SK-N-SH (cell line): Measurements from ENCODE around the gene TMEM132D. TPM values are rescaled to one million over a fixed set of nuclear protein-coding genes. Genes with fewer than 3 reads are reported as not detected.

ENCODE experiments used
- CTCF ChIA-PET: fragments of 300-600, 350-600 bp; formaldehyde crosslinking; extraction: SDS; loops from one replicate; lab custom pipeline; 2021; lab: Yijun Ruan, JAX
- POLR2A ChIA-PET: fragments of 350-600 bp; sonication (Branson Sonifier 250); formaldehyde crosslinking; extraction: SDS; loops from one replicate; lab custom pipeline; 2020; ENCODE audit warnings: antibody characterized with exemption, inconsistent platforms; lab: Yijun Ruan, JAX
- DNase-seq: peaks from one replicate; pipeline ENCODE4 v3.0.0; 2012
- H2AFZ ChIP-seq: fragments of 200-600 bp; sonication (generic); 2 replicates; pipeline ENCODE4 v1.8.1; 2016; ENCODE audit warnings: antibody characterized with exemption, mild to moderate bottlenecking, low read depth
- H3F3A ChIP-seq: fragments of 200-600 bp; sonication (generic); replicated peaks from 2 replicates; pipeline ENCODE3; 2016; ENCODE audit warnings: antibody characterized with exemption, mild to moderate bottlenecking; ENCODE audit not compliant: insufficient read depth
- H3K27ac ChIP-seq, 2 experiments: fragments of 200-500 bp in 1 of 2; fragments of 200-600 bp in 1 of 2; sonication (Bioruptor generic) in 1 of 2; sonication (generic), shearing (Covaris generic) in 1 of 2; 2 replicates each; pipeline versions ENCODE4 v1.5.1 to v1.6.1; 2014 to 2016; ENCODE audit warnings: low read depth in 2 of 2, inconsistent platforms in 1 of 2, low read length in 1 of 2, mild to moderate bottlenecking in 1 of 2, mixed read lengths in 1 of 2
- H3K27me3 ChIP-seq: fragments of 200-600 bp; sonication (generic), shearing (Covaris generic); 2 replicates; pipeline ENCODE4 v1.6.1; 2016; ENCODE audit warnings: mixed run types; ENCODE audit not compliant: insufficient read depth
- H3K36me3 ChIP-seq, 2 experiments: fragments of 200-500 bp in 1 of 2; fragments of 200-600 bp in 1 of 2; sonication (Bioruptor generic) in 1 of 2; sonication (generic) in 1 of 2; replicated peaks in 1 of 2; 2 replicates each; pipeline versions ENCODE3 to v1.5.1; 2014 to 2016; ENCODE audit warnings: low read length in 1 of 2, mild to moderate bottlenecking in 1 of 2; ENCODE audit not compliant: insufficient read depth in 2 of 2, control insufficient read depth in 1 of 2
- H3K4me1 ChIP-seq, 2 experiments: fragments of 200-500 bp in 1 of 2; fragments of 200-600 bp in 1 of 2; sonication (Bioruptor generic) in 1 of 2; sonication (generic), shearing (Covaris generic) in 1 of 2; 2 replicates each; pipeline versions ENCODE4 v1.5.1 to v1.6.1; 2014 to 2016; ENCODE audit warnings: low read depth in 1 of 2, low read length in 1 of 2, mixed run types in 1 of 2; ENCODE audit not compliant: insufficient read depth in 2 of 2, control insufficient read depth in 1 of 2
- H3K4me2 ChIP-seq: fragments of 200-600 bp; sonication (generic), shearing (Covaris generic); 2 replicates; pipeline ENCODE4 v1.6.1; 2017; ENCODE audit warnings: mixed run types
- H3K4me3 ChIP-seq, 2 experiments: fragments of 200-500 bp in 1 of 2; fragments of 200-600 bp in 1 of 2; sonication (Bioruptor generic) in 1 of 2; sonication (generic), shearing (Covaris generic) in 1 of 2; 2 replicates each; pipeline versions ENCODE4 v1.5.1 to v1.8.1; 2014 to 2016; ENCODE audit warnings: low read depth in 2 of 2, inconsistent platforms in 1 of 2, low read length in 1 of 2, mild to moderate bottlenecking in 1 of 2, mixed read lengths in 1 of 2, moderate library complexity in 1 of 2
- H3K79me2 ChIP-seq: fragments of 200-600 bp; sonication (generic); 2 replicates; pipeline ENCODE4 v1.8.1; 2017; ENCODE audit warnings: mild to moderate bottlenecking; ENCODE audit not compliant: insufficient read depth
- H3K9ac ChIP-seq: fragments of 200-600 bp; sonication (generic); 2 replicates; pipeline ENCODE4 v1.6.1; 2017; ENCODE audit warnings: mixed run types
- H3K9me2 ChIP-seq: fragments of 200-600 bp; sonication (generic); 2 replicates; pipeline ENCODE4 v1.6.1; 2017; ENCODE audit warnings: mixed run types
- H3K9me3 ChIP-seq: fragments of 200-600 bp; sonication (generic); 2 replicates; pipeline ENCODE4 v1.6.1; 2017; ENCODE audit warnings: mixed run types, mild to moderate bottlenecking, moderate library complexity
- H4K20me1 ChIP-seq: fragments of 200-600 bp; sonication (generic); 2 replicates; pipeline ENCODE4 v1.6.1; 2017; ENCODE audit warnings: mild to moderate bottlenecking, mixed run types; ENCODE audit not compliant: insufficient read depth
- CHD2 ChIP-seq: fragments of 150-350 bp; IDR thresholded peaks from 2 replicates; pipeline ENCODE4 v1.6.1; 2018; ENCODE audit warnings: low read length; ENCODE audit not compliant: partially characterized antibody
- ELF1 ChIP-seq: IDR thresholded peaks from 2 replicates; pipeline ENCODE4 v1.4.0; 2012
- FOSL2 ChIP-seq: IDR thresholded peaks from 2 replicates; pipeline ENCODE4 v1.4.0; 2012; ENCODE audit warnings: low read depth, mild to moderate bottlenecking, moderate library complexity, borderline replicate concordance
- FOXJ3 ChIP-seq: sonication (generic); formaldehyde crosslinking; IDR thresholded peaks from 2 replicates; pipeline ENCODE4 v1.5.1; 2020; ENCODE audit warnings: mild to moderate bottlenecking, missing genetic modification reagents
- FOXM1 ChIP-seq: IDR thresholded peaks from 2 replicates; pipeline ENCODE4 v1.4.0; 2012; ENCODE audit warnings: low read depth, mild to moderate bottlenecking
- GABPA ChIP-seq: IDR thresholded peaks from 2 replicates; pipeline ENCODE4 v1.4.0; 2012; ENCODE audit warnings: low read depth, mild to moderate bottlenecking
- GATA2 ChIP-seq: sonication (generic); formaldehyde crosslinking; IDR thresholded peaks from 2 replicates; pipeline ENCODE4 v1.5.0; 2020; ENCODE audit warnings: mild to moderate bottlenecking, missing genetic modification reagents
- MEF2A ChIP-seq: IDR thresholded peaks from 2 replicates; pipeline ENCODE4 v1.4.0; 2012; ENCODE audit warnings: low read depth, borderline replicate concordance
- MXI1 ChIP-seq: IDR thresholded peaks from 2 replicates; pipeline ENCODE4 v1.6.1; 2012; ENCODE audit warnings: mild to moderate bottlenecking, low read depth, low read length, improper control_type of control experiment
- NFIC ChIP-seq: IDR thresholded peaks from 2 replicates; pipeline ENCODE4 v1.4.0; 2012; ENCODE audit warnings: borderline replicate concordance
- POLR2AphosphoS5 ChIP-seq: IDR thresholded peaks from 2 replicates; pipeline ENCODE4 v1.6.1; 2012; ENCODE audit warnings: low read depth, low read length
- RAD21 ChIP-seq: IDR thresholded peaks from 2 replicates; pipeline ENCODE4 v1.6.1; 2012; ENCODE audit warnings: mild to moderate bottlenecking, low read length
- RFX5 ChIP-seq: IDR thresholded peaks from 2 replicates; pipeline ENCODE4 v1.6.1; 2012; ENCODE audit warnings: mild to moderate bottlenecking, improper control_type of control experiment, low read length
- RXRA ChIP-seq: IDR thresholded peaks from 2 replicates; pipeline ENCODE4 v1.4.0; 2012; ENCODE audit warnings: low read depth, mild to moderate bottlenecking, borderline replicate concordance
- SMC3 ChIP-seq: IDR thresholded peaks from 2 replicates; pipeline ENCODE4 v1.6.1; 2012; ENCODE audit warnings: low read depth, low read length, improper control_type of control experiment
- TCF12 ChIP-seq: IDR thresholded peaks from 2 replicates; pipeline ENCODE4 v1.4.0; 2012
- TEAD4 ChIP-seq: IDR thresholded peaks from 2 replicates; pipeline ENCODE4 v1.4.0; 2012; ENCODE audit warnings: mild to moderate bottlenecking, borderline replicate concordance; ENCODE audit not compliant: insufficient read depth
- WGBS: methylation state at CpG from one replicate; pipeline ENCODE4 v1.1.6; 2017; ENCODE audit warnings: low lambda C conversion rate; 5-methylcytosine and 5-hydroxymethylcytosine counted together
- polyA plus RNA-seq, 3 experiments: library from polyadenylated mRNA; depleted of rRNA; stranded (reverse); fragments of >200 nt; gene quantifications; 2 replicates each; pipeline ENCODE4 v1.2.3, GENCODE V29; 2012
- TF ChIP-seq, protein P1 (sequence below): fragments of 200-600 bp; sonication (generic); IDR thresholded peaks from 2 replicates; pipeline ENCODE4 v1.6.1; 2017; ENCODE audit warnings: antibody characterized with exemption, mild to moderate bottlenecking, moderate library complexity
- TF ChIP-seq, protein P2 (sequence below): fragments of 150-350 bp; IDR thresholded peaks from 2 replicates; pipeline ENCODE4 v1.6.1; 2017; ENCODE audit warnings: antibody characterized with exemption, low read length, low read depth, borderline replicate concordance
- TF ChIP-seq, protein P3 (sequence below): IDR thresholded peaks from 2 replicates; pipeline ENCODE4 v1.4.0; 2012; ENCODE audit warnings: low read depth
- TF ChIP-seq, protein P4 (sequence below): fragments of 150-350 bp; IDR thresholded peaks from 2 replicates; pipeline ENCODE4 v1.6.1; 2016; ENCODE audit warnings: mild to moderate bottlenecking, low read depth, low read length

The TMEM132D gene
- polyA plus RNA-seq, 1 of the 3 experiments (the other 2 are of a cell fraction): not detected

DNA sequence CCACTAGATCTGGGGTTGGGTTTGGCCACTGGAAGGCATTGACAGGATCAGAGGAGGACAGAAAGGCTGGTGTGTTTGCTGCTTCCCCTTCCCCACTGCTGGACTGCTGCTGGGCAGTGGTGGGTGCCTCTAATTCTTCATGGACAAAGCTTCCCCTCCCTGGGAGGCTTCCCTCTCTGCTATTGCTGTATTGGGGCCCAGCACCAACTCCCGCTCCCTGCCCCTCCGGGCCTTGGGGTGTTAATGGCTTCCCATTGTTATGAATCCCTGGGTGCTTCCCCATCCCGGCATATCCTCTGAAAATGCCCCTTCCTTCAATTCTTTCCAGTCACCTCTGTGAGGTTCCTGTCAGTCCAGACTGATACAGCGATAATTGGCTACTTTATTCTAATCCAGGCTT, 740.4 kb downstream of the TMEM132D start:
- H3K4me2 ChIP-seq: no peak overlapping the region
- TF ChIP-seq GATA2 (CRISPR knock-in tag) (no peak), FOSL2 (no peak), TEAD4 (no peak), RFX5 (no peak), GABPA (no peak), POLR2AphosphoS5 (no peak), MEF2A (no peak), SMC3 (no peak), ELF1 (no peak), CHD2 (no peak), FOXJ3 (no peak), RXRA (no peak), FOXM1 (no peak), NFIC (no peak), RAD21 (no peak)
- TF ChIP-seq, protein P1, sequence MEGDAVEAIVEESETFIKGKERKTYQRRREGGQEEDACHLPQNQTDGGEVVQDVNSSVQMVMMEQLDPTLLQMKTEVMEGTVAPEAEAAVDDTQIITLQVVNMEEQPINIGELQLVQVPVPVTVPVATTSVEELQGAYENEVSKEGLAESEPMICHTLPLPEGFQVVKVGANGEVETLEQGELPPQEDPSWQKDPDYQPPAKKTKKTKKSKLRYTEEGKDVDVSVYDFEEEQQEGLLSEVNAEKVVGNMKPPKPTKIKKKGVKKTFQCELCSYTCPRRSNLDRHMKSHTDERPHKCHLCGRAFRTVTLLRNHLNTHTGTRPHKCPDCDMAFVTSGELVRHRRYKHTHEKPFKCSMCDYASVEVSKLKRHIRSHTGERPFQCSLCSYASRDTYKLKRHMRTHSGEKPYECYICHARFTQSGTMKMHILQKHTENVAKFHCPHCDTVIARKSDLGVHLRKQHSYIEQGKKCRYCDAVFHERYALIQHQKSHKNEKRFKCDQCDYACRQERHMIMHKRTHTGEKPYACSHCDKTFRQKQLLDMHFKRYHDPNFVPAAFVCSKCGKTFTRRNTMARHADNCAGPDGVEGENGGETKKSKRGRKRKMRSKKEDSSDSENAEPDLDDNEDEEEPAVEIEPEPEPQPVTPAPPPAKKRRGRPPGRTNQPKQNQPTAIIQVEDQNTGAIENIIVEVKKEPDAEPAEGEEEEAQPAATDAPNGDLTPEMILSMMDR: no peak
- TF ChIP-seq, protein P2, sequence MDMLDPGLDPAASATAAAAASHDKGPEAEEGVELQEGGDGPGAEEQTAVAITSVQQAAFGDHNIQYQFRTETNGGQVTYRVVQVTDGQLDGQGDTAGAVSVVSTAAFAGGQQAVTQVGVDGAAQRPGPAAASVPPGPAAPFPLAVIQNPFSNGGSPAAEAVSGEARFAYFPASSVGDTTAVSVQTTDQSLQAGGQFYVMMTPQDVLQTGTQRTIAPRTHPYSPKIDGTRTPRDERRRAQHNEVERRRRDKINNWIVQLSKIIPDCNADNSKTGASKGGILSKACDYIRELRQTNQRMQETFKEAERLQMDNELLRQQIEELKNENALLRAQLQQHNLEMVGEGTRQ: no peak
- no peak overlapping the region for H2AFZ ChIP-seq
- DNase-seq: no peak
- ChIA-PET POLR2A (no interaction called here), CTCF (no interaction called here)
- no peaks in the 10 kb centered on the region for H4K20me1 ChIP-seq
- no peak overlapping the region; a peak in 1 of 4 replicates for H3K4me3 ChIP-seq
- H3K27me3 ChIP-seq: no peaks in the 10 kb centered on the region
- no peaks in the 10 kb centered on the region for H3K9me3 ChIP-seq
- H3K27ac ChIP-seq: no peak overlapping the region
- H3K79me2 ChIP-seq: no peaks in the 10 kb centered on the region
- H3K36me3 ChIP-seq: no peaks in the 10 kb centered on the region
- H3K4me1 ChIP-seq: no peaks in the 10 kb centered on the region
- no peak overlapping the region for H3K9ac ChIP-seq
- H3K9me2 ChIP-seq: no peaks in the 10 kb centered on the region
- no peaks in the 10 kb centered on the region for H3F3A ChIP-seq
- 9% methylated on average over 4 of the region's 4 CpGs for WGBS

GRCh38 chr12:129162805-129163204, 741.0 kb downstream of the TMEM132D start:
- POLR2A ChIA-PET: no interaction called here
- H3K4me1 ChIP-seq: no peaks in the 10 kb centered on the region
- no peaks in the 10 kb centered on the region for H3F3A ChIP-seq
- H3K9me3 ChIP-seq: no peaks in the 10 kb centered on the region
- no peaks in the 10 kb centered on the region for H3K36me3 ChIP-seq
- DNase-seq: no peak
- H3K4me3 ChIP-seq: no peak overlapping the region
- no peaks in the 10 kb centered on the region for H3K27me3 ChIP-seq
- no peaks in the 10 kb centered on the region for H4K20me1 ChIP-seq
- no peak overlapping the region for H3K9ac ChIP-seq
- no peak overlapping the region for H3K4me2 ChIP-seq
- H3K9me2 ChIP-seq: no peaks in the 10 kb centered on the region
- CTCF ChIA-PET: no interaction called here
- WGBS: 5% methylated on average over 4 of the region's 4 CpGs
- H3K79me2 ChIP-seq: no peaks in the 10 kb centered on the region
- no peak overlapping the region for H2AFZ ChIP-seq
- H3K27ac ChIP-seq: no peak overlapping the region
- TF ChIP-seq, protein P3, sequence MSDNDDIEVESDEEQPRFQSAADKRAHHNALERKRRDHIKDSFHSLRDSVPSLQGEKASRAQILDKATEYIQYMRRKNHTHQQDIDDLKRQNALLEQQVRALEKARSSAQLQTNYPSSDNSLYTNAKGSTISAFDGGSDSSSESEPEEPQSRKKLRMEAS: no peak
- TF ChIP-seq RAD21: no peak
- TF ChIP-seq TCF12: no peak
- no peak for TF ChIP-seq MXI1
- TF ChIP-seq, protein P4, sequence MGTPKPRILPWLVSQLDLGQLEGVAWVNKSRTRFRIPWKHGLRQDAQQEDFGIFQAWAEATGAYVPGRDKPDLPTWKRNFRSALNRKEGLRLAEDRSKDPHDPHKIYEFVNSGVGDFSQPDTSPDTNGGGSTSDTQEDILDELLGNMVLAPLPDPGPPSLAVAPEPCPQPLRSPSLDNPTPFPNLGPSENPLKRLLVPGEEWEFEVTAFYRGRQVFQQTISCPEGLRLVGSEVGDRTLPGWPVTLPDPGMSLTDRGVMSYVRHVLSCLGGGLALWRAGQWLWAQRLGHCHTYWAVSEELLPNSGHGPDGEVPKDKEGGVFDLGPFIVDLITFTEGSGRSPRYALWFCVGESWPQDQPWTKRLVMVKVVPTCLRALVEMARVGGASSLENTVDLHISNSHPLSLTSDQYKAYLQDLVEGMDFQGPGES: no peak
- TF ChIP-seq FOSL2: no peak
- TF ChIP-seq, protein P1: no peak
- no peak for TF ChIP-seq SMC3
- no peak for TF ChIP-seq RFX5
